Measurements from ENCODE around the gene GSG1L. TPM values are rescaled to one million over a fixed set of nuclear protein-coding genes. Genes with fewer than 3 reads are reported as not detected.

The GSG1L gene
- total and polyA plus RNA-seq, 2 donors = 0.07 TPM; not detected in 1

- no peak overlapping the region for H3K4me3 ChIP-seq (ENCODE audit: low read length in 2 of 2)
- no peak overlapping the region for H3K27ac ChIP-seq (ENCODE audit: low read depth in 1 of 2, low read length in 1 of 2)
- no peaks in the 10 kb centered on the region for H3K36me3 ChIP-seq (ENCODE audit: control insufficient read depth in 2 of 2, insufficient read depth in 2 of 2, low read length in 1 of 2)
- H3K4me1 ChIP-seq (ENCODE audit: control insufficient read depth in 2 of 2, insufficient read depth in 2 of 2, low read length in 2 of 2) = no peaks in the 10 kb centered on the region
- H3K27me3 ChIP-seq (ENCODE audit: control insufficient read depth in 2 of 2, insufficient read depth in 1 of 2, low read length in 1 of 2) = no peaks in the 10 kb centered on the region
- no peaks in the 10 kb centered on the region for H3K9me3 ChIP-seq (ENCODE audit: control insufficient read depth in 2 of 2, insufficient read depth in 1 of 2, low read length in 1 of 2)
- no peak for DNase-seq (ENCODE audit: low read depth in 6 of 9, low spot score in 9 of 9)
- 95% methylated on average over 7 of the region's 7 CpGs for WGBS
Observed at GRCh38 chr16:27785307-27785678, 278.2 kb downstream of the GSG1L start.

GRCh38 chr16:27784351-27785306 lies 278.9 kb downstream of the GSG1L start:
- Histone ChIP-seq H3K9me3 (ENCODE audit: control insufficient read depth in 2 of 2, insufficient read depth in 1 of 2, low read length in 1 of 2) (no peaks in the 10 kb centered on the region), H3K4me1 (ENCODE audit: control insufficient read depth in 2 of 2, insufficient read depth in 2 of 2, low read length in 2 of 2) (no peaks in the 10 kb centered on the region), H3K27ac (ENCODE audit: low read depth in 1 of 2, low read length in 1 of 2) (no peak overlapping the region), H3K27me3 (ENCODE audit: control insufficient read depth in 2 of 2, insufficient read depth in 1 of 2, low read length in 1 of 2) (no peaks in the 10 kb centered on the region), H3K36me3 (ENCODE audit: control insufficient read depth in 2 of 2, insufficient read depth in 2 of 2, low read length in 1 of 2) (no peaks in the 10 kb centered on the region), H3K4me3 (ENCODE audit: low read length in 2 of 2) (no peak overlapping the region)
- no peak for DNase-seq (ENCODE audit: low read depth in 6 of 9, low spot score in 9 of 9)
- WGBS = 89% methylated on average over 20 of the region's 20 CpGs

GRCh38 chr16:27781981-27782880 lies 281.3 kb downstream of the GSG1L start:
- peaks cover 0 to 10% of the 10 kb centered on the region in 2 donors for H3K36me3 ChIP-seq (ENCODE audit: control insufficient read depth in 2 of 2, insufficient read depth in 2 of 2, low read length in 1 of 2)
- H3K9me3 ChIP-seq (ENCODE audit: control insufficient read depth in 2 of 2, insufficient read depth in 1 of 2, low read length in 1 of 2) = no peaks in the 10 kb centered on the region
- no peak overlapping the region for H3K27ac ChIP-seq (ENCODE audit: low read depth in 1 of 2, low read length in 1 of 2)
- DNase-seq (ENCODE audit: low read depth in 6 of 9, low spot score in 9 of 9) = no peak
- no peak overlapping the region for H3K4me3 ChIP-seq (ENCODE audit: low read length in 2 of 2)
- H3K4me1 ChIP-seq (ENCODE audit: control insufficient read depth in 2 of 2, insufficient read depth in 2 of 2, low read length in 2 of 2) = no peaks in the 10 kb centered on the region
- 79% methylated on average over 19 of the region's 19 CpGs for WGBS
- no peaks in the 10 kb centered on the region for H3K27me3 ChIP-seq (ENCODE audit: control insufficient read depth in 2 of 2, insufficient read depth in 1 of 2, low read length in 1 of 2)

GRCh38 chr16:27781195-27781524 lies 282.4 kb downstream of the GSG1L start:
- no peak overlapping the region for H3K4me3 ChIP-seq (ENCODE audit: low read length in 2 of 2)
- DNase-seq (ENCODE audit: low read depth in 6 of 9, low spot score in 9 of 9) = no peak
- H3K27me3 ChIP-seq (ENCODE audit: control insufficient read depth in 2 of 2, insufficient read depth in 1 of 2, low read length in 1 of 2) = no peaks in the 10 kb centered on the region
- H3K9me3 ChIP-seq (ENCODE audit: control insufficient read depth in 2 of 2, insufficient read depth in 1 of 2, low read length in 1 of 2) = no peaks in the 10 kb centered on the region
- H3K27ac ChIP-seq (ENCODE audit: low read depth in 1 of 2, low read length in 1 of 2) = no peak overlapping the region
- WGBS = 86% methylated on average over 7 of the region's 7 CpGs
- no peaks in the 10 kb centered on the region for H3K4me1 ChIP-seq (ENCODE audit: control insufficient read depth in 2 of 2, insufficient read depth in 2 of 2, low read length in 2 of 2)
- peaks cover 0 to 10% of the 10 kb centered on the region in 2 donors for H3K36me3 ChIP-seq (ENCODE audit: control insufficient read depth in 2 of 2, insufficient read depth in 2 of 2, low read length in 1 of 2)

GRCh38 chr16:27780468-27781194 lies 282.9 kb downstream of the GSG1L start:
- no peak overlapping the region for H3K4me3 ChIP-seq (ENCODE audit: low read length in 2 of 2)
- H3K36me3 ChIP-seq (ENCODE audit: control insufficient read depth in 2 of 2, insufficient read depth in 2 of 2, low read length in 1 of 2) = peaks cover 0 to 10% of the 10 kb centered on the region in 2 donors
- H3K27me3 ChIP-seq (ENCODE audit: control insufficient read depth in 2 of 2, insufficient read depth in 1 of 2, low read length in 1 of 2) = no peaks in the 10 kb centered on the region
- 94% methylated on average over 8 of the region's 8 CpGs for WGBS
- H3K9me3 ChIP-seq (ENCODE audit: control insufficient read depth in 2 of 2, insufficient read depth in 1 of 2, low read length in 1 of 2) = no peaks in the 10 kb centered on the region
- H3K4me1 ChIP-seq (ENCODE audit: control insufficient read depth in 2 of 2, insufficient read depth in 2 of 2, low read length in 2 of 2) = no peaks in the 10 kb centered on the region
- no peak overlapping the region for H3K27ac ChIP-seq (ENCODE audit: low read depth in 1 of 2, low read length in 1 of 2)
- no peak for DNase-seq (ENCODE audit: low read depth in 6 of 9, low spot score in 9 of 9)

- WGBS = 97% methylated on average over 23 of the region's 23 CpGs
- no peak overlapping the region for H3K4me3 ChIP-seq (ENCODE audit: low read length in 2 of 2)
- no peaks in the 10 kb centered on the region for H3K27me3 ChIP-seq (ENCODE audit: control insufficient read depth in 2 of 2, insufficient read depth in 1 of 2, low read length in 1 of 2)
- no peaks in the 10 kb centered on the region for H3K9me3 ChIP-seq (ENCODE audit: control insufficient read depth in 2 of 2, insufficient read depth in 1 of 2, low read length in 1 of 2)
- H3K27ac ChIP-seq (ENCODE audit: low read depth in 1 of 2, low read length in 1 of 2) = no peak overlapping the region
- no peak for DNase-seq (ENCODE audit: low read depth in 6 of 9, low spot score in 9 of 9)
- H3K4me1 ChIP-seq (ENCODE audit: control insufficient read depth in 2 of 2, insufficient read depth in 2 of 2, low read length in 2 of 2) = no peaks in the 10 kb centered on the region
- peaks cover 0 to 10% of the 10 kb centered on the region in 2 donors for H3K36me3 ChIP-seq (ENCODE audit: control insufficient read depth in 2 of 2, insufficient read depth in 2 of 2, low read length in 1 of 2)
Observed at GRCh38 chr16:27779641-27780164, 283.8 kb downstream of the GSG1L start.

- 91% methylated on average over 10 of the region's 10 CpGs for WGBS
Observed at GRCh38 chr16:27778926-27779570, 284.5 kb downstream of the GSG1L start.

GRCh38 chr16:27778171-27778925 lies 285.2 kb downstream of the GSG1L start:
- Histone ChIP-seq H3K4me1 (ENCODE audit: control insufficient read depth in 2 of 2, insufficient read depth in 2 of 2, low read length in 2 of 2) (no peaks in the 10 kb centered on the region), H3K4me3 (ENCODE audit: low read length in 2 of 2) (no peak overlapping the region), H3K36me3 (ENCODE audit: control insufficient read depth in 2 of 2, insufficient read depth in 2 of 2, low read length in 1 of 2) (peaks cover 0 to 10% of the 10 kb centered on the region in 2 donors), H3K9me3 (ENCODE audit: control insufficient read depth in 2 of 2, insufficient read depth in 1 of 2, low read length in 1 of 2) (no peaks in the 10 kb centered on the region), H3K27ac (ENCODE audit: low read depth in 1 of 2, low read length in 1 of 2) (no peak overlapping the region), H3K27me3 (ENCODE audit: control insufficient read depth in 2 of 2, insufficient read depth in 1 of 2, low read length in 1 of 2) (no peaks in the 10 kb centered on the region)
- DNase-seq (ENCODE audit: low read depth in 6 of 9, low spot score in 9 of 9) = no peak
- WGBS = 98% methylated on average over 20 of the region's 20 CpGs

More at GRCh38 chr16:27778926-27779570, 284.5 kb downstream of the GSG1L start:
- H3K27ac ChIP-seq (ENCODE audit: low read depth in 1 of 2, low read length in 1 of 2) = no peak overlapping the region
- DNase-seq (ENCODE audit: low read depth in 6 of 9, low spot score in 9 of 9) = no peak
- H3K27me3 ChIP-seq (ENCODE audit: control insufficient read depth in 2 of 2, insufficient read depth in 1 of 2, low read length in 1 of 2) = no peaks in the 10 kb centered on the region
- H3K9me3 ChIP-seq (ENCODE audit: control insufficient read depth in 2 of 2, insufficient read depth in 1 of 2, low read length in 1 of 2) = no peaks in the 10 kb centered on the region
- no peak overlapping the region for H3K4me3 ChIP-seq (ENCODE audit: low read length in 2 of 2)
- no peaks in the 10 kb centered on the region for H3K4me1 ChIP-seq (ENCODE audit: control insufficient read depth in 2 of 2, insufficient read depth in 2 of 2, low read length in 2 of 2)
- H3K36me3 ChIP-seq (ENCODE audit: control insufficient read depth in 2 of 2, insufficient read depth in 2 of 2, low read length in 1 of 2) = peaks cover 0 to 10% of the 10 kb centered on the region in 2 donors

Data from thymus (tissue), 11 donors.